Activated effector memory CD4-positive, alpha-beta T cell treated with Interleukin-2 at 50 U/mL for 16 hours (primary cell): ENCODE results near the gene GABPB2.

Experiments
- DNase-seq: peaks from one replicate; pipeline ENCODE4 v3.0.0-alpha.2; 2020

GABPB2 gene

GRCh38 chr1:151070474-151071276 is at the start of gene GABPB2:
Gene GABPB2, plus strand, starts transcription at chr1:151070761. Its CDS starts 17,429 bp downstream, at chr1:151088190.
- DNase-seq, result peak; percentile 79

- DNase-seq, result peak; percentile 74
Measured at GRCh38 chr1:151024540-151025146, 45.9 kb upstream of the GABPB2 start.

DNA sequence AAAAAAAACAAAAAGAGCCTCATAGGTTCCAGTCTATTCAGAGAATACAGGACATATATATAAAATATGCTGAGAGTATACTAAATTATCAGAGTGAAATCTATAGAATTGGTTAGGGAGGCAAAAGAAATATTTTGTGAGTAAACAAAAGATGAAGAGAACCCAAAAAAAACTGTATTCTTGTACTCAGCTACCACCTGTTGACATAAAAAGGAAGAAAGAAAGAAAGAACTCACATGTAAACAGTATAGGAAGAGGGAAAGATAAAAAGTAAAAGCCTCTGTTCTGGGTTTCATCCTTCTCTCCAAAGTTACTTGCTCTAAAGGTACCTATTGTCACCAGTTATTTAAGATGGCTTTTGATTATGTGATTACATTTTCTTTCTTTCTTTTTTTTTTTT is 44.1 kb upstream of the GABPB2 start:
- no peak for DNase-seq

DNA sequence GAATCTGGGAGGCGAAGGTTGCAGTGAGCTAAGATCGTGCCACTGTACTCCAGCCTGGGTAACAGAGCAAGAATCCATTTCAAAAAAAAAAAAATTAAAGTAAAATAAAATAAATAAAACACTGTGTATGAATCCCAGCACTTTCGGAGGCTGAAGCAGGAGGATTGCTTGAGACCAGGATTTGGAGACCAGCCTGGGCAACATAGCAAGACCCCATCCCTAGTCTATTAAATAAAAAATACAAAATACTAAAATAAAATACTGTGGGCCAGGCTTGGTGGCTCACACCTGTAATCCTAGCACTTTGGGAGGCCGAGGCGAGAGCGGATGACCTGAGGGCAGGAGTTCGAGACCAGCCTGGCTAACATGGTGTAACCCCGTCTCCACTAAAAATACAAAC is 38.4 kb upstream of the GABPB2 start:
- no peak for DNase-seq

DNA sequence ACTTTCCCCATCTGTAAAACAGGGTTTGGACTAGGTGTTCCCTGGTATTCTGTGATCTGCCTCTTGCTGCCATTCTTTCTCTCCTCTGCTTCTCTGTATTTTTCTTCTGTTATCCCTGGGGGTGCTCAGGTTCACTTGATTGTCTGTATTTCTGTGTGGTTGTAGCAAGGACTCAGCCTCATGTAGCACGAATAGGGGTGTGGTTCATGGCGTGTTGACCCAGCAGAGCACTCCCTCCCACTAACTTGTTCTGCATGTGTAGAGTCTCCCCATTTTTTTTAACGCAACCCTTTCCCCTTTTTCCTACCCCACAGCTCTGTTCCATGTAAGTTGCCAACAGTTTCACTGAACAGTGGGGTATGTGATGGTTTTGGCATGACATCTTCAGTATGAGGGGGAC is 35.4 kb upstream of the GABPB2 start:
- DNase-seq, result no peak

DNA sequence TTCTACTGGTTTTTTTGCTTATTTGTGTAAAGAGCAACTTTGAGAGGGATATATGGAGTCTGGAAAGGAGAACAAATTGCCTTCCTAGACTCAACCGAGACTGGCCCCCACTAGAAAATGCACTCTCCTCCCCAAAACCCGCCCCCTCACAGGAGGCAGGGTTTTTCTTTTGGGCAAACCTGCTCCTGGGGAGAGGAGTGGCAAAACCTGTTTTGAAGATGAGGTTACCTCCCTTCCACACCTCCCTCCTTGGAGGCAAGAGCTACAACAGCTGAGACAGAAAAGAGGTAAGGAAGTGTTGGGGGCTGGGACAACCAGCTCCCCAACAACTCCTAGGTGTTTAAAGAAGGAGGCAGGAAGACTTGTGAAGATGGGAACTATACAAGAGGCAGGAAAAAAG is 34.2 kb upstream of the GABPB2 start, which contains the start of gene BNIPL:
Gene BNIPL (plus strand): TSS at position 231 of the 400 bp plus-strand sequence. CDS start 140 bp downstream, at position 371.
- no peak for DNase-seq

DNA sequence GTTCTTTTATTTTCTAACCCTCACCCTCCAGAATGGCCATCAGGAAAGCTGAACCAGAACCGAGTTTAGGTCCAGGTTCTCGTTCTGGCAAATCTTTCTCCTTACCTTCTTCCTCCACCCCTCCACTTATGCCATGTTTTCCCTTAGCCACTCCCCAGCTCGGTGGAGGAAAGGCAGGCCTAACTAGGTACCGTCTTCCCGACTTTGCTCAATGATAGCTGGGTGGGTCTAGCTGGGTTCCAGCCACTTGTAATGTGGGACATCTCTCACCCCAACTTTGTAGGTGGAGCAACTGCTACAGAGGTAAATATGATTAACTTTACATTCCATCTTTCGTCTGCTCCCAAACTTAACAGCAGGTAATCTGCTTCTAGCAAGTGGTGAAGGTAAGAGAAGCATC is 33.5 kb upstream of the GABPB2 start:
- no peak for DNase-seq

GRCh38 chr1:151039521-151039920 is 31.0 kb upstream of the GABPB2 start:
- no peak for DNase-seq

DNA sequence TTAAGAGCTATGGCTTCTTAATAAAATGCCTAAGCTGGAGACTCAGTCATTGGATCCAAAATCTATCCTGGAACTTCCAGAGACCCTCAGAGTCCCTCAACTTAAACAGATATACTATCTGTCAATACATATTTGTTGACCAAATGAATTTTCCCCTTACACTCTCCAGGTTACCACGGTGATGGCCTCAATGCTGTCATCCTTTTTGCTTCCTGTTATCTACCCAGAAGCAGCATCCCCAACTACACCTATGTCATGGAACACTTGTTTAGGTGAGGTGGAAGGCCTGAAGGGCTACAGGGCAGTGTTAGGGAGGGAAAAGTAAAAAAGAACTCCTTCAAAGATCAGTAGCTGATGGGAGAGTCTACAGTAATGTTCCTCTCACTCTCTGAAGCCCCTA is 27.4 kb upstream of the GABPB2 start:
- DNase-seq, result no peak

DNA sequence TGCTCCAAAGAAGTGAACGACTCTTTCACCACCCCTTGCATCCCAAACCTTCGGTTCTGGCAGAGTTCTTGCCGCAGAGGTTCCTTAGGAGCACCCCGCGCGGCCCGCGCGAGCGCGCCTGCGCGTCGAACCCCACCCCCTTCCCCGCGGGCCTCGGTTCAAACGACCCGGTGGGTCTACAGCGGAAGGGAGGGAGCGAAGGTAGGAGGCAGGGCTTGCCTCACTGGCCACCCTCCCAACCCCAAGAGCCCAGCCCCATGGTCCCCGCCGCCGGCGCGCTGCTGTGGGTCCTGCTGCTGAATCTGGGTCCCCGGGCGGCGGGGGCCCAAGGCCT is 23.0 kb upstream of the GABPB2 start, which contains the start of gene C1orf56:
Gene C1orf56 (plus strand): TSS at position 161 of the 334 bp plus-strand sequence. CDS start 97 bp downstream, at position 258.
- peak; percentile 48 for DNase-seq

- DNase-seq, result no peak
Measured at GRCh38 chr1:151047925-151048644, 22.5 kb upstream of the GABPB2 start.

- DNase-seq, result peak; percentile 47
Measured at GRCh38 chr1:151048645-151049032, 21.9 kb upstream of the GABPB2 start.

GRCh38 chr1:151049458-151049857 is 21.1 kb upstream of the GABPB2 start:
- no peak for DNase-seq

- no peak for DNase-seq
Measured at GRCh38 chr1:151050051-151050688, 20.4 kb upstream of the GABPB2 start.

DNA sequence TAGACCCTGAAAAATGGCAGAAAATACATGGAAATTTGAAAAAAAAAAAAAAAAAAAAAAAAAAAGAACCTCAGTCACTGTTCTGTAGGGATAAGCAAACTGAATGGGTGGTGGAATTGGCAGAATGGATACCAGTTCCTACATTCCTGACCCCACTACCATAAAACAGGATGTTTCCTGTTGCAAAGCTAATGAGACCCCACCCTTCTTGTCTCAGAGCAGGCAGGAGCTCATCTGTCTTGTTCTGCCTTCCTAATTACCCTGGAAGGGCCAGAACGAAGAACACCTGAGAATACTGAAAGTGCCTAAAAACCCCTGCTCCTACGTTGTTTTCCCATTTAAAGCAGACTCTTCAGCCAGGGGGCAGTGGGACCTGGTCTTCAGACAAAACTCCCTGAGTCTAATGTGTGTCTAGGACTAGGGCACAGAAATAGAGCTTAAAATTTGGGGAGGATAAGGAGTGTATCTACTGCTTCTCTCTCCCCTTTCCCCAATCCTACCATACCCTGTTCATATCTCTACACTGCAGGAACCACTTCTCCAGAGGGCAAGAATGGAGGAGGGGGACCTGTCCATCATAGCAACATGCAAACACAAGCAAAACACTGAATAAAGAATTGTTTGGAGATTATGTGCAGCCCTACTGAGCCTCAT is 19.1 kb upstream of the GABPB2 start:
- no peak for DNase-seq

GRCh38 chr1:151054971-151055547 is 15.5 kb upstream of the GABPB2 start:
- DNase-seq, result no peak

GRCh38 chr1:151055581-151055980 is 15.0 kb upstream of the GABPB2 start:
- DNase-seq, result no peak

GRCh38 chr1:151056149-151056548 is 14.4 kb upstream of the GABPB2 start:
- peak; percentile 16 for DNase-seq

DNA sequence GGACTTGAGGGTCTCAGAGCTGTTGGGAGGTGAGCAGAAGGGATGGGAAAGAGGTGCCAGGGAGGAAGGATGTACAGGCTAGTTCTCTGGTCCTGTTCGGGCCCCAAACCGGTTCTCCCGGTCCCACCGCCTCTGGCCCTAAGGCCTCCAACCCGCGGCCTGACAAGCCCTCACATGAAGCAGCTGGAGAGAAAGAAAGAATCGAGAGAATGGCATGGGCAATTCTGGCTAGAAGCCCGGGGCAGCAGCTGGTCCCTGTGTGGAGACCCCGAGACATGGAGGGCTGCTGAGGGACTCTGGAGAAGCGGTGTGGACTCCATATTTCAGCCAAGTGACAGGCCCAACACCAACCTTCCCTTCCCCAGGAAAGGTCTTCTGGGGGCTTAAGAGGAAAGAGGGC is 11.9 kb upstream of the GABPB2 start:
- no peak for DNase-seq

DNA sequence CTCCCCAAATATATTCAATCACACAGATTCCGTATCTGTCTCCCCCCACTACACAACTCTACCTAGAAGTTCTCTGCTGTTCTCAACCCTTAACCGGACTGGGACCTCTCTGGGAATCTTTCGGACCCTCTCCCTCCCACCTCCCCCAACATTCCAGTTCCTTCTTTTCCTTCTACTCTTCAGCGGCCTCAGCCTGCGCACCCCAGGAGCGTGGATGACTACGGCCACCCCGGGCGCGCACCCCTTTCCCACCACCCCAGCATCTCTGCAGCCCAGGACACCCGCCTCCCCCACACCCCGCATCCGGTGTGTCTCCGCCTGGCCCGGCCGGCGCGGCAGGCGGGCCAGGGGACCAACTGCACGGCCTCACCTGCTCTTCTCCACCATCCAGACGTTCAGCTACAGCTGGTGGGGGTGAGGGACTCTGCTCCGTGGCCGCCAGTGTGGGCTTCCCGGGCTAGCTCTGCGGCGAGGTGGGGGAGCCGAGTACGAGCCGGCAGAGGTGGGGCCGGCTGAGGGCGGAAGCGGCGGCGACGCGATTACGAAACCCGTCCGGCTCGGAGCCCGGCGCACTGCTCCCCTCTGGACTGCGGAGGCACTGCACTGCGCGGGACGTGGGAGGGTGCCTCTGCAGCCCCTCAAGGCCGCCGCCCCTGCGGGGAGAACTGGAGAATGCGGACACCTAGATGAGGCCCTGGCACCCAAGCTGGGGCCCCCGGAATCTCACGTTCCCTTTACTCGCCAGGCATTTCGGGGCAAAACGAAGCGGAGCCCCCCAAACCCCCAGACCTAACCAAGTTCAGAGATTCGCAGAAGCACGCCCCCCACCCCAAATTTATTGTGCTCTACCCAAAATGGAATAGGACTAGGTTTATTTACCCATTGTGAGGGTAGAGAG is 11.2 kb upstream of the GABPB2 start, which contains the start of gene CDC42SE1:
Gene CDC42SE1 (minus strand): TSS at position 514 of the 898 bp plus-strand sequence. CDS start 3,892 bp downstream, outside the sequence.
- peak; percentile 79 for DNase-seq
